SK-N-MC (cell line): Measurements from ENCODE around the gene CDK11B.

Experiments
- DNase-seq: peaks from one replicate; pipeline ENCODE4 v3.0.0-alpha.2; 2011; ENCODE audit warnings: low read depth, low spot score
- H3K27ac ChIP-seq: fragments of 200-600 bp; sonication (generic); 2 replicates; pipeline ENCODE4 v1.5.1; 2016; ENCODE audit warnings: mixed run types
- H3K36me3 ChIP-seq: fragments of 200-600 bp; sonication (generic); 2 replicates; pipeline ENCODE4 v1.6.1; 2017; ENCODE audit warnings: antibody characterized with exemption, low read length, mixed read lengths; ENCODE audit not compliant: insufficient read depth
- H3K4me3 ChIP-seq: fragments of 200-600 bp; sonication (generic); 2 replicates; pipeline ENCODE4 v1.5.1; 2016
- H3K9ac ChIP-seq: fragments of 200-600 bp; sonication (generic); 2 replicates; pipeline ENCODE4 v1.8.0; 2017; ENCODE audit warnings: mixed run types, mixed read lengths; ENCODE audit not compliant: insufficient read length
- H3K9me3 ChIP-seq: fragments of 200-600 bp; sonication (generic); 2 replicates; pipeline ENCODE4 v1.6.1; 2017; ENCODE audit warnings: low read depth, mild to moderate bottlenecking, antibody characterized with exemption, low read length, moderate library complexity, mixed read lengths
- EZH2 ChIP-seq: fragments of 200-600 bp; sonication (generic); IDR thresholded peaks from one replicate; pipeline ENCODE4 v1.6.1; 2017; ENCODE audit warnings: antibody characterized with exemption
- FOXP2 ChIP-seq: optimal IDR thresholded peaks from 2 replicates; pipeline ENCODE3; 2011; ENCODE audit warnings: mild to moderate bottlenecking, moderate library complexity; ENCODE audit not compliant: insufficient read depth; ENCODE audit errors: extremely low read length, control extremely low read depth
- POLR2AphosphoS5 ChIP-seq: IDR thresholded peaks from 2 replicates; pipeline ENCODE4 v1.6.1; 2012; ENCODE audit warnings: mild to moderate bottlenecking, low read depth, low read length, borderline replicate concordance

CDK11B gene

GRCh38 chr1:1616045-1616790, 42.6 kb downstream of the CDK11B start:
- Histone ChIP-seq H3K9me3 (no peaks in the 10 kb centered on the region), H3K36me3 (no peaks in the 10 kb centered on the region), H3K4me3 (peak overlapping the region; percentile 99), H3K9ac (peak overlapping the region; percentile 99), H3K27ac (no peak overlapping the region; the same call in 1 of the 2 replicates)
- no peak for TF ChIP-seq EZH2
- no peak for TF ChIP-seq FOXP2
- TF ChIP-seq POLR2AphosphoS5 = no peak
- DNase-seq = no peak

- Histone ChIP-seq H3K27ac (peak within 1 kb of the TSS; percentile 99), H3K9ac (peak within 1 kb of the TSS; percentile 99), H3K4me3 (peak within 1 kb of the TSS; percentile 99), H3K9me3 (no peaks in the 10 kb centered on the region), H3K36me3 (no peaks in the 10 kb centered on the region)
- peak; percentile 70 for DNase-seq
- TF ChIP-seq POLR2AphosphoS5 (peak; percentile 86), FOXP2 (no peak), EZH2 (no peak)
These were observed 43.4 kb downstream of the CDK11B start, which contains the start of gene MIB2 for GRCh38 chr1:1615256-1616044. TSS of gene MIB2 (plus strand) at chr1:1615500. CDS start at chr1:1623453, 7,953 bp downstream.

GRCh38 chr1:1614954-1615255, 43.9 kb downstream of the CDK11B start:
- no peak for DNase-seq
- Histone ChIP-seq H3K9me3 (no peaks in the 10 kb centered on the region), H3K9ac (peak overlapping the region; percentile 72), H3K36me3 (no peaks in the 10 kb centered on the region), H3K4me3 (peak overlapping the region; percentile 99), H3K27ac (peak overlapping the region; percentile 28; the same call in 1 of the 2 replicates)
- TF ChIP-seq POLR2AphosphoS5 = no peak
- TF ChIP-seq FOXP2 = no peak
- TF ChIP-seq EZH2 = no peak

GRCh38 chr1:1614204-1614953, 44.4 kb downstream of the CDK11B start:
- peak overlapping the region; percentile 28; the same call in 1 of the 2 replicates for H3K27ac ChIP-seq

GRCh38 chr1:1613509-1614082, 45.2 kb downstream of the CDK11B start:
- H3K9ac ChIP-seq = no peak overlapping the region
- H3K27ac ChIP-seq = no peak overlapping the region
- H3K9me3 ChIP-seq = no peaks in the 10 kb centered on the region
- H3K36me3 ChIP-seq = no peaks in the 10 kb centered on the region
- no peak for TF ChIP-seq FOXP2
- peak overlapping the region; percentile 99 for H3K4me3 ChIP-seq
- DNase-seq = no peak

More at GRCh38 chr1:1614204-1614953, 44.4 kb downstream of the CDK11B start:
- Histone ChIP-seq H3K9me3 (no peaks in the 10 kb centered on the region), H3K4me3 (peak overlapping the region; percentile 99), H3K36me3 (no peaks in the 10 kb centered on the region), H3K9ac (peak overlapping the region; percentile 72)
- TF ChIP-seq FOXP2 = no peak
- no peak for TF ChIP-seq EZH2
- TF ChIP-seq POLR2AphosphoS5 = no peak
- no peak for DNase-seq

GRCh38 chr1:1612104-1612400, 46.8 kb downstream of the CDK11B start:
- H3K9ac ChIP-seq = no peak overlapping the region
- TF ChIP-seq EZH2 = no peak
- no peak for TF ChIP-seq FOXP2
- TF ChIP-seq POLR2AphosphoS5 = no peak
- DNase-seq = no peak

GRCh38 chr1:1610796-1611195, 48.0 kb downstream of the CDK11B start:
- DNase-seq = no peak
- H3K9me3 ChIP-seq = no peaks in the 10 kb centered on the region
- no peak overlapping the region for H3K4me3 ChIP-seq
- H3K36me3 ChIP-seq = no peaks in the 10 kb centered on the region
- TF ChIP-seq EZH2 (no peak), FOXP2 (no peak), POLR2AphosphoS5 (no peak)
- no peak overlapping the region for H3K27ac ChIP-seq
- no peak overlapping the region for H3K9ac ChIP-seq

More at GRCh38 chr1:1612104-1612400, 46.8 kb downstream of the CDK11B start:
- Histone ChIP-seq H3K9me3 (no peaks in the 10 kb centered on the region), H3K27ac (no peak overlapping the region), H3K36me3 (no peaks in the 10 kb centered on the region), H3K4me3 (no peak overlapping the region)

GRCh38 chr1:1609822-1610485, 48.9 kb downstream of the CDK11B start:
- Histone ChIP-seq H3K9me3 (no peaks in the 10 kb centered on the region), H3K4me3 (no peak overlapping the region), H3K36me3 (no peaks in the 10 kb centered on the region), H3K9ac (no peak overlapping the region), H3K27ac (no peak overlapping the region)
- no peak for TF ChIP-seq FOXP2
- no peak for TF ChIP-seq POLR2AphosphoS5
- TF ChIP-seq EZH2 = no peak
- DNase-seq = no peak
